CD14-positive monocyte (primary cell): ENCODE results near the gene FAP. TPM values are rescaled to one million over a fixed set of nuclear protein-coding genes. Genes with fewer than 3 reads are reported as not detected.
A peak's percentile ranks its signal among the peaks of the same experiment; 100 is the strongest.

Source experiments
- DNase-seq, 3 donors: peaks; one replicate each; pipeline ENCODE4 v3.0.0-alpha.2; 2011 to 2022
- H2AFZ ChIP-seq: 2 replicates; pipeline ENCODE4 v1.6.0; 2012; ENCODE audit warnings: mild to moderate bottlenecking, low read depth, low read length, inconsistent platforms; ENCODE audit not compliant: insufficient read depth, poor library complexity, severe bottlenecking
- H3K27ac ChIP-seq, 2 donors: 1 replicate in 1 of 2; 2 replicates in 1 of 2; pipeline ENCODE4 v1.5.1; 2012 to 2013; ENCODE audit warnings: low read length in 2 of 2, control low read depth in 1 of 2, inconsistent platforms in 1 of 2, low read depth in 1 of 2, mild to moderate bottlenecking in 1 of 2
- H3K27me3 ChIP-seq, 2 donors: one replicate each; pipeline versions ENCODE4 v1.6.0 to v1.6.1; 2011 to 2013; ENCODE audit warnings: low read length in 2 of 2; ENCODE audit not compliant: control insufficient read depth in 2 of 2, insufficient read depth in 2 of 2
- H3K36me3 ChIP-seq, 2 donors: replicated peaks in 1 of 2; 1 replicate in 1 of 2; 2 replicates in 1 of 2; pipeline versions ENCODE4 v1.5.1 to v1.6.1; 2012 to 2013; ENCODE audit warnings: low read length in 2 of 2, control low read depth in 1 of 2, inconsistent platforms in 1 of 2, mild to moderate bottlenecking in 1 of 2; ENCODE audit not compliant: insufficient read depth in 2 of 2, control insufficient read depth in 1 of 2
- H3K4me1 ChIP-seq, 2 donors: 1 replicate in 1 of 2; 2 replicates in 1 of 2; pipeline versions ENCODE4 v1.5.1 to v1.6.1; 2012 to 2013; ENCODE audit warnings: low read length in 2 of 2, control low read depth in 1 of 2, inconsistent platforms in 1 of 2, mild to moderate bottlenecking in 1 of 2, moderate library complexity in 1 of 2; ENCODE audit not compliant: insufficient read depth in 2 of 2, control insufficient read depth in 1 of 2
- H3K4me2 ChIP-seq: replicated peaks from 2 replicates; pipeline ENCODE3; 2012; ENCODE audit warnings: low read length, moderate library complexity, mild to moderate bottlenecking; ENCODE audit not compliant: poor library complexity, severe bottlenecking; ENCODE audit errors: extremely low read depth
- H3K4me3 ChIP-seq, 3 experiments: fragments of 200-600 bp in 1 of 3; sonication (generic) in 1 of 3; replicated peaks in 1 of 3; 1 replicate in 2 of 3; 2 replicates in 1 of 3; pipeline ENCODE4 v1.5.1; 2011 to 2013; ENCODE audit warnings: low read length in 3 of 3, mild to moderate bottlenecking in 3 of 3, control low read depth in 2 of 3, low read depth in 2 of 3, inconsistent platforms in 1 of 3, moderate library complexity in 1 of 3
- H3K79me2 ChIP-seq: 2 replicates; pipeline ENCODE4 v1.6.0; 2012; ENCODE audit warnings: mild to moderate bottlenecking, control low read depth, inconsistent platforms, low read length, moderate library complexity; ENCODE audit not compliant: insufficient read depth
- H3K9ac ChIP-seq: 2 replicates; pipeline ENCODE4 v1.6.0; 2017; ENCODE audit warnings: low read length, mild to moderate bottlenecking; ENCODE audit not compliant: insufficient read depth, poor library complexity, severe bottlenecking
- H3K9me3 ChIP-seq, 2 donors: replicated peaks in 1 of 2; 1 replicate in 1 of 2; 2 replicates in 1 of 2; pipeline versions ENCODE4 v1.5.1 to v1.6.1; 2012 to 2013; ENCODE audit warnings: low read length in 2 of 2, control low read depth in 1 of 2; ENCODE audit not compliant: control insufficient read depth in 1 of 2, insufficient read depth in 1 of 2
- H4K20me1 ChIP-seq: 2 replicates; pipeline ENCODE4 v1.6.0; 2012; ENCODE audit warnings: mild to moderate bottlenecking, low read length, control low read depth, moderate library complexity; ENCODE audit not compliant: insufficient read depth
- H3K27ac Mint-ChIP-seq, 7 donors: one replicate each; pipeline ENCODE4 v1.8.0; 2020; ENCODE audit warnings: mild to moderate bottlenecking in 7 of 7, mixed read lengths in 7 of 7, moderate library complexity in 6 of 7, inconsistent platforms in 2 of 7
- H3K27me3 Mint-ChIP-seq, 3 donors: one replicate each; pipeline ENCODE4 v1.8.0; 2021 to 2022; ENCODE audit warnings: low read depth in 3 of 3, mild to moderate bottlenecking in 3 of 3, mixed read lengths in 3 of 3, moderate library complexity in 3 of 3, inconsistent platforms in 1 of 3
- H3K36me3 Mint-ChIP-seq, 2 donors: one replicate each; pipeline ENCODE4 v1.8.0; 2020; ENCODE audit warnings: mixed read lengths in 2 of 2, inconsistent platforms in 1 of 2, mild to moderate bottlenecking in 1 of 2
- H3K4me1 Mint-ChIP-seq: one replicate; pipeline ENCODE4 v1.8.0; 2020; ENCODE audit warnings: mild to moderate bottlenecking, mixed read lengths
- H3K4me3 Mint-ChIP-seq, 2 donors: one replicate each; pipeline ENCODE4 v1.8.0; 2020; ENCODE audit warnings: mild to moderate bottlenecking in 2 of 2, mixed read lengths in 2 of 2, moderate library complexity in 1 of 2
- H3K9me3 Mint-ChIP-seq, 7 donors: one replicate each; pipeline ENCODE4 v1.8.0; 2020 to 2022; ENCODE audit warnings: mixed read lengths in 7 of 7, mild to moderate bottlenecking in 6 of 7, moderate library complexity in 6 of 7, inconsistent platforms in 2 of 7
- CTCF ChIP-seq: fragments of 200-600 bp; IDR thresholded peaks from one replicate; pipeline ENCODE4 v1.8.0; 2022; ENCODE audit warnings: antibody characterized with exemption, mild to moderate bottlenecking
- WGBS: methylation state at CpG from one replicate; pipeline ENCODE4 v1.1.5; 2013; ENCODE audit warnings: missing lambda C conversion rate; ENCODE audit not compliant: insufficient coverage; 5-methylcytosine and 5-hydroxymethylcytosine counted together
- intact Hi-C, 2 donors: fragments of 100-400 bp; cut with micrococcal nuclease; formaldehyde crosslinking; loops; one replicate each; pipeline versions ENCODE4 v1.15.0 to v1.15.1; 2023
- polyA plus RNA-seq, 3 donors: library from polyadenylated mRNA; depleted of rRNA in 1 of 3; unstranded in 2 of 3; stranded (reverse) in 1 of 3; fragments of 300-500 nt in 2 of 3; fragments of >200 nt in 1 of 3; fragmentation: Illumina TruSeq in 2 of 3; gene quantifications; 1 replicate in 2 of 3; 2 replicates in 1 of 3; pipeline ENCODE4 v1.2.3, GENCODE V29; 2012 to 2021

The FAP gene
- polyA plus RNA-seq, 3 donors = not detected

GRCh38 chr2:162282765-162283425 lies 39.6 kb upstream of the FAP start:
- no peak overlapping the region for H3K9ac ChIP-seq
- no peaks in the 10 kb centered on the region for H4K20me1 ChIP-seq
- no peak overlapping the region for H3K4me2 ChIP-seq
- intact Hi-C loops = no loop called here
- H3K4me3 Mint-ChIP-seq = no peak overlapping the region
- peaks cover 79 to 96% of the 10 kb centered on the region in 2 donors for H3K36me3 ChIP-seq
- no peak for TF ChIP-seq CTCF
- no peak overlapping the region for H3K27ac ChIP-seq
- peaks cover 0 to under 1% of the 10 kb centered on the region in 2 donors for H3K4me1 ChIP-seq
- peaks cover 78 to 79% of the 10 kb centered on the region in 2 donors for H3K36me3 Mint-ChIP-seq
- WGBS = 88% methylated on average over 2 of the region's 4 CpGs
- H3K4me3 ChIP-seq = no peak overlapping the region
- H3K9me3 Mint-ChIP-seq = no peaks in the 10 kb centered on the region
- no peak for DNase-seq
- no peaks in the 10 kb centered on the region for H3K27me3 ChIP-seq
- no peaks in the 10 kb centered on the region for H3K9me3 ChIP-seq
- H3K4me1 Mint-ChIP-seq = peaks cover 9% of the 10 kb centered on the region
- no peak overlapping the region for H2AFZ ChIP-seq
- H3K79me2 ChIP-seq = no peaks in the 10 kb centered on the region
- H3K27me3 Mint-ChIP-seq = no peaks in the 10 kb centered on the region
- H3K27ac Mint-ChIP-seq = peak overlapping the region in 2 of 7 donors; percentile 5 to 49

GRCh38 chr2:162280654-162281053 lies 37.4 kb upstream of the FAP start:
- Histone ChIP-seq H3K36me3 (peaks cover 73 to 97% of the 10 kb centered on the region in 2 donors), H3K4me2 (no peak overlapping the region), H3K27me3 (no peaks in the 10 kb centered on the region), H3K4me1 (peaks cover 4 to 10% of the 10 kb centered on the region in 2 donors), H3K27ac (no peak overlapping the region), H3K9ac (no peak overlapping the region), H2AFZ (no peak overlapping the region), H3K9me3 (no peaks in the 10 kb centered on the region), H3K4me3 (no peak overlapping the region), H4K20me1 (no peaks in the 10 kb centered on the region), H3K79me2 (no peaks in the 10 kb centered on the region)
- peaks cover 17% of the 10 kb centered on the region for H3K4me1 Mint-ChIP-seq
- no peak for DNase-seq
- no peak for TF ChIP-seq CTCF
- H3K27ac Mint-ChIP-seq = no peak overlapping the region
- no peak overlapping the region for H3K4me3 Mint-ChIP-seq
- H3K36me3 Mint-ChIP-seq = peaks cover 81 to 83% of the 10 kb centered on the region in 2 donors
- intact Hi-C loops = no loop called here
- H3K27me3 Mint-ChIP-seq = no peaks in the 10 kb centered on the region
- WGBS = no CpG with 5 or more reads among the region's 1 CpG
- no peaks in the 10 kb centered on the region for H3K9me3 Mint-ChIP-seq
